K562 (cell line): ENCODE data around the gene DGKZ. TPM values are rescaled to one million over a fixed set of nuclear protein-coding genes. Genes with fewer than 3 reads are reported as not detected.

Source experiments
- BRCA1 ChIP-seq, 2 experiments: fragments of 450-650 bp in 1 of 2; sonication (generic) in 1 of 2; formaldehyde crosslinking in 1 of 2; IDR thresholded peaks; 2 replicates each; pipeline versions ENCODE4 v1.5.0 to v1.6.1; 2017 to 2020; ENCODE audit warnings: mild to moderate bottlenecking in 1 of 2, missing genetic modification reagents in 1 of 2
- CREB1 ChIP-seq, 2 experiments: sonication (generic) in 1 of 2; formaldehyde crosslinking in 1 of 2; IDR thresholded peaks; 2 replicates each; pipeline versions ENCODE4 v1.6.1 to v1.8.0; 2012 to 2022; ENCODE audit warnings: inconsistent platforms in 1 of 2, mild to moderate bottlenecking in 1 of 2, missing genetic modification reagents in 1 of 2, moderate library complexity in 1 of 2
- EP400 ChIP-seq: fragments of 450-650 bp; IDR thresholded peaks from 2 replicates; pipeline ENCODE4 v1.6.1; 2017; ENCODE audit warnings: antibody characterized with exemption, mild to moderate bottlenecking, moderate library complexity
- ETV5 ChIP-seq: sonication (generic); formaldehyde crosslinking; IDR thresholded peaks from 2 replicates; pipeline ENCODE4 v1.4.0; 2020; ENCODE audit warnings: low read depth, mild to moderate bottlenecking, missing genetic modification reagents
- EWSR1 ChIP-seq: fragments of 450-650 bp; IDR thresholded peaks from 2 replicates; pipeline ENCODE4 v1.6.1; 2018; ENCODE audit warnings: borderline replicate concordance, mild to moderate bottlenecking, low read depth, moderate library complexity; ENCODE audit not compliant: partially characterized antibody
- FOS ChIP-seq: IDR thresholded peaks from 3 replicates; pipeline ENCODE4 v1.6.1; 2011; ENCODE audit not compliant: insufficient read length; ENCODE audit errors: extremely low read depth
- FOSL1 ChIP-seq: fragments of 200-800 bp; sonication (Bioruptor generic); conservative IDR thresholded peaks from 2 replicates; pipeline ENCODE4 v1.6.1; 2016; ENCODE audit warnings: missing genetic modification characterization, missing compliant biosample characterization
- GTF2A2 ChIP-seq: IDR thresholded peaks from 2 replicates; pipeline ENCODE4 v1.6.1; 2016; ENCODE audit warnings: mild to moderate bottlenecking, missing genetic modification characterization, missing compliant biosample characterization
- MAZ ChIP-seq, 2 experiments: fragments of 450-650 bp in 1 of 2; sonication (generic) in 1 of 2; formaldehyde crosslinking; IDR thresholded peaks in 1 of 2; conservative IDR thresholded peaks in 1 of 2; 2 replicates each; pipeline versions ENCODE4 v1.4.0 to v1.5.0; 2020; ENCODE audit warnings: mild to moderate bottlenecking in 1 of 2, missing genetic modification reagents in 1 of 2
- MBD2 ChIP-seq: sonication (generic); IDR thresholded peaks from 2 replicates; pipeline ENCODE4 v1.6.1; 2016; ENCODE audit warnings: low read depth, borderline replicate concordance
- MNT ChIP-seq, 2 experiments: fragments of 450-650 bp; conservative IDR thresholded peaks; 2 replicates each; pipeline ENCODE4 v1.6.1; 2017; ENCODE audit warnings: mild to moderate bottlenecking in 2 of 2, moderate library complexity in 2 of 2
- MYNN ChIP-seq, 2 experiments: sonication (generic); formaldehyde crosslinking in 1 of 2; IDR thresholded peaks; 2 replicates each; pipeline versions ENCODE4 v1.5.0 to v1.6.1; 2016 to 2020; ENCODE audit warnings: antibody characterized with exemption in 1 of 2, missing genetic modification reagents in 1 of 2
- NCOR1 ChIP-seq: fragments of 450-650 bp; IDR thresholded peaks from 2 replicates; pipeline ENCODE4 v1.6.1; 2016; ENCODE audit warnings: mild to moderate bottlenecking, moderate library complexity
- SREBF1 ChIP-seq: fragments of 150-350 bp; IDR thresholded peaks from 2 replicates; pipeline ENCODE4 v1.6.1; 2014; ENCODE audit warnings: antibody characterized with exemption, low read depth, low read length, borderline replicate concordance
- THRB ChIP-seq: fragments of 450-650 bp; formaldehyde crosslinking; conservative IDR thresholded peaks from 2 replicates; pipeline ENCODE4 v1.4.0; 2022; ENCODE audit warnings: mild to moderate bottlenecking, missing genetic modification characterization
- TRIM24 ChIP-seq, 2 experiments: fragments of 450-650 bp; IDR thresholded peaks; 2 replicates each; pipeline ENCODE4 v1.6.1; 2016
- XRCC3 ChIP-seq: fragments of 450-650 bp; IDR thresholded peaks from 2 replicates; pipeline ENCODE4 v1.6.1; 2017; ENCODE audit warnings: mild to moderate bottlenecking, moderate library complexity
- ZBTB7A ChIP-seq: IDR thresholded peaks from 2 replicates; pipeline ENCODE4 v1.6.1; 2011; ENCODE audit warnings: low read depth, mild to moderate bottlenecking, low read length, moderate library complexity, borderline replicate concordance; ENCODE audit not compliant: control insufficient read depth
- ZNF354B ChIP-seq: fragments of 250-450 bp; sonication (Bioruptor Pico); IDR thresholded peaks from 2 replicates; pipeline ENCODE4 v1.4.0; 2020
- polyA plus RNA-seq, 8 experiments: library from polyadenylated mRNA; depleted of rRNA in 4 of 8; stranded (reverse) in 5 of 8; unstranded in 3 of 8; fragments of >200 nt; fragmentation: Nextera tagmentation in 2 of 8; fragmentation: Illumina TruSeq in 1 of 8; extraction: Ambion mirVana in 2 of 8; extraction: Trizol in 1 of 8; gene quantifications; 2 replicates each; pipeline versions ENCODE4 v1.2.1 to v1.2.3, GENCODE V29; 2011 to 2014; ENCODE audit warnings: inconsistent platforms in 1 of 8, missing spikeins in 1 of 8
- total RNA-seq, 7 experiments: library from RNA; depleted of rRNA in 6 of 7; stranded (reverse); fragments of >200 nt in 6 of 7; fragmentation: Illumina TruSeq in 2 of 7; extraction: Trizol in 2 of 7; gene quantifications; 2 replicates each; pipeline versions ENCODE4 v1.2.1 to v1.2.3, GENCODE V29; 2011 to 2021; ENCODE audit warnings: low replicate concordance in 1 of 7
- TF ChIP-seq, protein P1 (sequence below), 2 experiments: fragments of 450-650 bp; IDR thresholded peaks; 2 replicates each; pipeline ENCODE4 v1.6.1; 2016
- TF ChIP-seq, protein P2 (sequence below): fragments of 250-450 bp; sonication (Bioruptor Pico); IDR thresholded peaks from 2 replicates; pipeline ENCODE4 v1.9.0; 2021; ENCODE audit warnings: mild to moderate bottlenecking, inconsistent platforms

The DGKZ gene
- total and polyA plus RNA-seq, 9 of the 15 experiments (the other 6 are each of a cell fraction or from before 2014, with no cell fraction given) = 0.51 to 100 (median 44.2) TPM

GRCh38 chr11:46381048-46381818, 34.0 kb downstream of the DGKZ start, which contains the start of gene MDK (continued):
- TF ChIP-seq MYNN (IDR thresholded peaks at IDR 0.05) = no peak
- no peak for TF ChIP-seq MYNN (CRISPR knock-in tag; IDR thresholded peaks at IDR 0.05)
- TF ChIP-seq FOS = no peak
- TF ChIP-seq, protein P1, sequence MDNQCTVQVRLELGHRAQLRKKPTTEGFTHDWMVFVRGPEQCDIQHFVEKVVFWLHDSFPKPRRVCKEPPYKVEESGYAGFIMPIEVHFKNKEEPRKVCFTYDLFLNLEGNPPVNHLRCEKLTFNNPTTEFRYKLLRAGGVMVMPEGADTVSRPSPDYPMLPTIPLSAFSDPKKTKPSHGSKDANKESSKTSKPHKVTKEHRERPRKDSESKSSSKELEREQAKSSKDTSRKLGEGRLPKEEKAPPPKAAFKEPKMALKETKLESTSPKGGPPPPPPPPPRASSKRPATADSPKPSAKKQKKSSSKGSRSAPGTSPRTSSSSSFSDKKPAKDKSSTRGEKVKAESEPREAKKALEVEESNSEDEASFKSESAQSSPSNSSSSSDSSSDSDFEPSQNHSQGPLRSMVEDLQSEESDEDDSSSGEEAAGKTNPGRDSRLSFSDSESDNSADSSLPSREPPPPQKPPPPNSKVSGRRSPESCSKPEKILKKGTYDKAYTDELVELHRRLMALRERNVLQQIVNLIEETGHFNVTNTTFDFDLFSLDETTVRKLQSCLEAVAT (IDR thresholded peaks at IDR 0.05) = no peak
- no peak for TF ChIP-seq FOSL1 (tag)
- TF ChIP-seq ETV5 (CRISPR knock-in tag) = no peak
- TF ChIP-seq MNT (conservative IDR thresholded peaks at IDR 0.05) = no peak
- TF ChIP-seq BRCA1 (IDR thresholded peaks at IDR 0.05) = no peak
- TF ChIP-seq BRCA1 (CRISPR knock-in tag; IDR thresholded peaks at IDR 0.05) = no peak
- TF ChIP-seq NCOR1 = no peak
- TF ChIP-seq MBD2 = no peak
- no peak for TF ChIP-seq GTF2A2 (tag)
- no peak for TF ChIP-seq XRCC3
- TF ChIP-seq EWSR1 = no peak
- TF ChIP-seq THRB = no peak
- TF ChIP-seq SREBF1 = no peak
- TF ChIP-seq MAZ (CRISPR knock-in tag; conservative IDR thresholded peaks at IDR 0.05 in 1 of 2, IDR thresholded peaks at IDR 0.05 in 1 of 2) = peak in 1 of 2 experiments; percentile 65; a peak in 3 of 4 replicates
- no peak for TF ChIP-seq EP400
- TF ChIP-seq CREB1 (IDR thresholded peaks at IDR 0.05) = no peak
- 0 out of 2 replicates have a peak, but pooled peaks have one; percentile 27 for TF ChIP-seq CREB1 (CRISPR knock-in tag; IDR thresholded peaks at IDR 0.05)
- no peak for TF ChIP-seq TRIM24 (IDR thresholded peaks at IDR 0.05)
- TF ChIP-seq, protein P2, sequence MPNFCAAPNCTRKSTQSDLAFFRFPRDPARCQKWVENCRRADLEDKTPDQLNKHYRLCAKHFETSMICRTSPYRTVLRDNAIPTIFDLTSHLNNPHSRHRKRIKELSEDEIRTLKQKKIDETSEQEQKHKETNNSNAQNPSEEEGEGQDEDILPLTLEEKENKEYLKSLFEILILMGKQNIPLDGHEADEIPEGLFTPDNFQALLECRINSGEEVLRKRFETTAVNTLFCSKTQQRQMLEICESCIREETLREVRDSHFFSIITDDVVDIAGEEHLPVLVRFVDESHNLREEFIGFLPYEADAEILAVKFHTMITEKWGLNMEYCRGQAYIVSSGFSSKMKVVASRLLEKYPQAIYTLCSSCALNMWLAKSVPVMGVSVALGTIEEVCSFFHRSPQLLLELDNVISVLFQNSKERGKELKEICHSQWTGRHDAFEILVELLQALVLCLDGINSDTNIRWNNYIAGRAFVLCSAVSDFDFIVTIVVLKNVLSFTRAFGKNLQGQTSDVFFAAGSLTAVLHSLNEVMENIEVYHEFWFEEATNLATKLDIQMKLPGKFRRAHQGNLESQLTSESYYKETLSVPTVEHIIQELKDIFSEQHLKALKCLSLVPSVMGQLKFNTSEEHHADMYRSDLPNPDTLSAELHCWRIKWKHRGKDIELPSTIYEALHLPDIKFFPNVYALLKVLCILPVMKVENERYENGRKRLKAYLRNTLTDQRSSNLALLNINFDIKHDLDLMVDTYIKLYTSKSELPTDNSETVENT (CRISPR knock-in tag) = no peak
- TF ChIP-seq ZNF354B (CRISPR knock-in tag) = no peak
- TF ChIP-seq ZBTB7A = peak; percentile 79
